Ascending aorta (tissue), 2 donors: Measurements from ENCODE around the gene NBPF15. TPM values are rescaled to one million over a fixed set of nuclear protein-coding genes. Genes with fewer than 3 reads are reported as not detected.
"Not testable (repeated sequence)": the region's sequence is repeated elsewhere in the genome, so short reads cannot be mapped to it uniquely, and the experiment has no call there.

Experiments used
- DNase-seq, 2 donors: peaks; one replicate each; pipeline ENCODE4 v3.0.0-alpha.2; 2019; ENCODE audit warnings: low spot score in 2 of 2
- H3K27ac ChIP-seq, 2 donors: fragments of 200-600 bp; sonication (generic); one replicate each; pipeline ENCODE4 v1.5.1; 2016 to 2017; ENCODE audit warnings: mild to moderate bottlenecking in 1 of 2
- H3K27me3 ChIP-seq: fragments of 200-600 bp; sonication (generic); one replicate; pipeline ENCODE4 v1.5.1; 2017
- H3K36me3 ChIP-seq, 2 donors: fragments of 200-600 bp; sonication (generic); one replicate each; pipeline ENCODE4 v1.5.1; 2016
- H3K4me1 ChIP-seq, 2 donors: fragments of 200-600 bp; sonication (generic); one replicate each; pipeline ENCODE4 v1.5.1; 2016 to 2017; ENCODE audit warnings: mild to moderate bottlenecking in 1 of 2
- H3K4me3 ChIP-seq, 2 donors: fragments of 200-600 bp; sonication (generic); one replicate each; pipeline ENCODE4 v1.5.1; 2016 to 2017; ENCODE audit warnings: mild to moderate bottlenecking in 1 of 2
- H3K9me3 ChIP-seq, 2 donors: fragments of 200-600 bp; sonication (generic); one replicate each; pipeline ENCODE4 v1.5.1; 2016
- intact Hi-C: fragments of 100-400 bp; cut with DNase I; formaldehyde crosslinking; loops from one replicate; pipeline ENCODE4 v1.15.1; 2023
- total RNA-seq: library from RNA; depleted of rRNA; stranded (reverse); fragments of >200 nt; gene quantifications from one replicate; pipeline ENCODE4 v1.1.0, GENCODE V29; 2016

NBPF15 gene
- 71.3 TPM for total RNA-seq

DNA sequence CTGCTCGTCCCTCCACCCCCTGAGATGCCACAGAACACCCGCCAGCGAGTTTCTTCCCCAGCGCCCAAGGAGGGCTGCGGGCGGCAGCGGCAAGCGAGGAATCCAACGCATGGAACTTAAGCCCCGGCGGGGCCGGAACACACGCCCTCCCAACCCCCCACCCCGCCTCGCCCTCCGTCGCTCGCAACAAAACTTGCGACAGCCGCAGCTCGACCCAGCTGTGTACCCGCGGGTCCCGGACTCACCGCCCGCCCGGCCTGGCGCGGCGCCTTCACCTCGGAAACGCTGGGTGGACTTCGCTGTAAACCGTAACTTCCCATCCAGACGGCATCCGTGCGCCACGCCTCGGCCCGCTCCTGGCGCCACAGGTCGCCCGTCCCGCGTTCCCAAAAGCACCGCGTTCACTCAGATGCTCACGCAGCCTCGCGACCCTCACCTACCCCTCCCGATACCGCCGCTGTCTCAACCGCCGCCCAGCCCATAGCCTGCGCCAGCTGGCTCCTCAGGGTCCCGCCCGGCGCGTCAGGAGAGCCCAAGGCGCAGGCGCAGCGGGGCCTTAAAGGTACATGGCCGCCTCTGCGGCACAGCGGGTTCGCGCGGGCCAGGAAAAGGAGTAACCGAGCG is at the start of gene NBPF15:
TSS of gene NBPF15 (minus strand) at position 534 of the 624 bp plus-strand sequence. CDS start 21,666 bp downstream, outside the sequence.
- H3K9me3 ChIP-seq, H3K36me3 ChIP-seq, intact Hi-C loops, H3K27me3 ChIP-seq, H3K4me1 ChIP-seq: not testable (repeated sequence)
- Histone ChIP-seq H3K4me3 (peak within 1 kb of the TSS; percentile 68 to 88), H3K27ac (peak within 1 kb of the TSS; percentile 49 to 83)
- DNase-seq = peak; percentile 12 to 86

DNA sequence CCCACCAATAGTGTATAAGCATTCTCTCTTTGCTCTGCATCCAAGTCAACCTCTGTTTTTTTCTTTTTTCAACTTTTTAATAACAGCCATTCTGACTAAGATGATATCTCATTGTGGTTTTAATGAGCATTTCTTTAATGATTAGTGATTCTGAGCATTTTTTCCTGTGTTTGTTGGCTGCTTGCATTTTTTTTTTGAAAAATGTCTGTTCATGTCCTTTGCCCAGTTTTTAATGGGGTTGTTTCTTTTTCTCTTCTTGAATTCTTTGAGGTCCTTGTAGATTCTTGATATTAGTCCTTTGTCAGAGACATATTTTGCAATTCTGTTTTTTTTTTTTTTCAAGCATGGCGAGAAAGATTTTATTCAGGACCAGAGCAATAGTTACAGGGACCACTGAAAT is 35.0 kb upstream of the NBPF15 start:
- H3K9me3 ChIP-seq, intact Hi-C loops, H3K27me3 ChIP-seq, DNase-seq, H3K4me1 ChIP-seq, H3K36me3 ChIP-seq, H3K27ac ChIP-seq, H3K4me3 ChIP-seq: not testable (repeated sequence)

DNA sequence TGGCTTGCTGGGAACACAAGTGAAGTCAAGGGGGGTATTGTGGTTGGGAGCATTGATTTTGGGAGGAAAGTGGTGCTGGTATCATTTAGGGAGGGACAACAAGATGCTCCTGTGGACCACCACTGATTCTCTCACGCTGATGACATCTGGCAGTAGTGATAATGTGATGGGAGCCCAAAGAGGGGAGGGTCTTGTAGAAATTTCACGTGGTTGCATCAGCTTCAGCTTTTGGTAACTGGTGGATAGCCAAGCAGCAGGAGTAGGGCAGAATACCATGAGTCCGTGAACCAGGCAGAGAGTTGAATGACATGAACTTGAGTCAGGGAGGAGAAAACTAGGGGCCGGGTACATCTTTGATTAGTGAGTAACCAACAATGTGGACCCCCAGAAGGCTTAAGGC is 32.7 kb upstream of the NBPF15 start:
- intact Hi-C loops, H3K9me3 ChIP-seq, DNase-seq, H3K36me3 ChIP-seq, H3K4me1 ChIP-seq, H3K4me3 ChIP-seq, H3K27ac ChIP-seq, H3K27me3 ChIP-seq: not testable (repeated sequence)

GRCh38 chr1:144490394-144490793 is 28.9 kb upstream of the NBPF15 start:
- H3K4me3 ChIP-seq, H3K36me3 ChIP-seq, H3K27me3 ChIP-seq, H3K27ac ChIP-seq, intact Hi-C loops, H3K9me3 ChIP-seq, H3K4me1 ChIP-seq, DNase-seq: not testable (repeated sequence)

- H3K27me3 ChIP-seq, H3K4me3 ChIP-seq, H3K27ac ChIP-seq, H3K9me3 ChIP-seq, H3K4me1 ChIP-seq, DNase-seq, H3K36me3 ChIP-seq, intact Hi-C loops: not testable (repeated sequence)
Observed at GRCh38 chr1:144487002-144487401, 25.5 kb upstream of the NBPF15 start.

DNA sequence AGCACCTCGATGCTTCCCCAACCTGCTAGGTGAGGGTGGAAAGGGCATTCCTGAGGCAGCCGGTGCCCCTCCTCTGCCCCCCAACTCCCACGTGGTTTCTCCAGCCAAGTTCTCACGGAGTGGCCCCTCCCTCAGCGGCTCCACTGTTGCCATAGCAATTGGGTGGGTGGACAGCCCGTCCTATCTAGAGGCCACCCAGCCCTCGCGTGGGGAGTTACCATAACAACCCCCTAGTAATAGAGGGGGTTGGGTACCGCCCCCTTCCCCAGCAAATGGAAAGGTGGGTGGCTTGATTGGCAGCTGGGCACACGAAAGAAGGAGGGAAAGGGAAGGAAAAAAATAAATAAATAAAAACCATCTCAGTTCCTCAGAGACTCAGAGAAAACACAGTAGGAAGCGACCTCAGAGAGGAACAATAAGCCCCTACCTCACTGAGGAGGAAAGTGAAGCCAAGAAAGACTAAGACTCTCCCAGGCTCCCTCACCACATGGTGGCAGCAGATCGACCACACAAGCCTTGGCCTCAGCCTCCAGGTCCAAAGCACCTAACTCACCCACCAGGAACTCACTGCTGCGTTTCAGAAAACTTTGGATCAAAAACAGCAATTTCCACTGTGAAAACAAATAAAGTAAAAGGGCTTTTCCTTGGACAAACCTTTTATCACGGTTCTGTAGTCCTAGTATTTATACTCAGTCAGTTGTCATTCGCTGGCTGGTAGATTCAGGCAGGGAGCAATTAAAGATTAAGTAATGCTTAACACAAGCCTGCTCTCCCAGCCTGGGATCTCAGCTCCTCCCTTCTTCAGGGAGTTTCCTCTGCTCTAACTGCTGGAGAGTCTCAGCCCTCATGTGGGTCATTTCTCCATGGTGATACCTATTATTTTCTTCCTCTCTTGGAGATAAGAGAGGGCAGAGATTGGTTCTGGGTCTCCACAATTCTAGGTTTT is 23.9 kb upstream of the NBPF15 start:
- H3K27me3 ChIP-seq, intact Hi-C loops, H3K4me3 ChIP-seq, H3K27ac ChIP-seq, DNase-seq, H3K36me3 ChIP-seq, H3K9me3 ChIP-seq, H3K4me1 ChIP-seq: not testable (repeated sequence)

- H3K9me3 ChIP-seq, H3K36me3 ChIP-seq, DNase-seq, H3K4me3 ChIP-seq, H3K4me1 ChIP-seq, intact Hi-C loops, H3K27me3 ChIP-seq, H3K27ac ChIP-seq: not testable (repeated sequence)
Observed at GRCh38 chr1:144473897-144474296, 12.4 kb upstream of the NBPF15 start.

- H3K27me3 ChIP-seq, intact Hi-C loops, H3K27ac ChIP-seq, H3K9me3 ChIP-seq, H3K36me3 ChIP-seq, H3K4me3 ChIP-seq, H3K4me1 ChIP-seq, DNase-seq: not testable (repeated sequence)
Observed at GRCh38 chr1:144471434-144471833, 10.0 kb upstream of the NBPF15 start.

- H3K27ac ChIP-seq = not testable (repeated sequence)
Observed at GRCh38 chr1:144461778-144462177, 309 bp upstream of the NBPF15 start.

GRCh38 chr1:144460686-144461085 is 783 bp downstream of the NBPF15 start:
- intact Hi-C loops = not testable (repeated sequence)
- peak overlapping the region in 1 of 2 donors; percentile 83 for H3K27ac ChIP-seq
- H3K4me3 ChIP-seq = peak overlapping the region; percentile 68 to 88

More at GRCh38 chr1:144461778-144462177, 309 bp upstream of the NBPF15 start:
- H3K36me3 ChIP-seq, DNase-seq, intact Hi-C loops, H3K27me3 ChIP-seq, H3K9me3 ChIP-seq, H3K4me3 ChIP-seq, H3K4me1 ChIP-seq: not testable (repeated sequence)

DNA sequence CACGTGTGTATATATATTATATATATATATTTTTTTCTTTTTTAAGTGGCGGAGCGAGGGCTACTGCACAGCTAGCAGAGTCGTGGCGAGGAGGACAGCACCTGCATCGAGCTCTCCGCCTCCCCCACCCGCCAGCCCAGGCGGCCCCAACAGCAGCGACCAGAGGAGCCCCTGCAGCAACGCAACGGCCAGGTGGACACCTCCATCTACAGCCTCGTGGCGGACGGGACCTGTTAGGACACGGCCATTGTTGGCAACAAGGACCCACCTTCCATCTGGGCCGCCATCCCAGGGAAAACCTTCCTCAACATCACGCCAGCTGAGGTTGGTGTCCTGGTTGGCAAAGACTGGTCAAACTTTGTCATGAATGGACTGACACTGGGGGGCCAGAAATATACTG is 19.1 kb downstream of the NBPF15 start:
- H3K9me3 ChIP-seq, H3K36me3 ChIP-seq, intact Hi-C loops, H3K27ac ChIP-seq, H3K4me1 ChIP-seq, DNase-seq, H3K4me3 ChIP-seq, H3K27me3 ChIP-seq: not testable (repeated sequence)

More at GRCh38 chr1:144460686-144461085, 783 bp downstream of the NBPF15 start:
- H3K27me3 ChIP-seq, H3K9me3 ChIP-seq, H3K4me1 ChIP-seq, H3K36me3 ChIP-seq: not testable (repeated sequence)
- DNase-seq = peak in 1 of 2 donors; percentile 63

- H3K4me1 ChIP-seq, DNase-seq, H3K27ac ChIP-seq, intact Hi-C loops, H3K36me3 ChIP-seq, H3K27me3 ChIP-seq, H3K9me3 ChIP-seq, H3K4me3 ChIP-seq: not testable (repeated sequence)
Observed at GRCh38 chr1:144439737-144440136, 21.7 kb downstream of the NBPF15 start.

GRCh38 chr1:144418891-144419694 is 42.4 kb downstream of the NBPF15 start:
- peak in 1 of 2 donors; percentile 66 for DNase-seq
- intact Hi-C loops, H3K36me3 ChIP-seq, H3K27me3 ChIP-seq, H3K9me3 ChIP-seq, H3K4me1 ChIP-seq: not testable (repeated sequence)
- H3K4me3 ChIP-seq = peak overlapping the region; percentile 33 to 59
- peak overlapping the region in 1 of 2 donors; percentile 45 for H3K27ac ChIP-seq
